Measurements from ENCODE around the gene CELF4. TPM values are rescaled to one million over a fixed set of nuclear protein-coding genes. Genes with fewer than 3 reads are reported as not detected.

The CELF4 gene
- total RNA-seq, 1 donor from 2014 or later: 0.13 TPM

- no peak for DNase-seq (ENCODE audit: low read depth in 2 of 2)
Measured at GRCh38 chr18:37321582-37322491, 243.8 kb downstream of the CELF4 start.

GRCh38 chr18:37320317-37320716 is 245.3 kb downstream of the CELF4 start:
- no peak for DNase-seq (ENCODE audit: low read depth in 2 of 2)

GRCh38 chr18:37318360-37319355 is 246.9 kb downstream of the CELF4 start:
- no peak for DNase-seq (ENCODE audit: low read depth in 2 of 2)

GRCh38 chr18:37317486-37317885 is 248.1 kb downstream of the CELF4 start:
- DNase-seq (ENCODE audit: low read depth in 2 of 2): no peak

GRCh38 chr18:37316468-37316867 is 249.1 kb downstream of the CELF4 start:
- no peak for DNase-seq (ENCODE audit: low read depth in 2 of 2)

GRCh38 chr18:37315935-37316334 is 249.7 kb downstream of the CELF4 start:
- no peak for DNase-seq (ENCODE audit: low read depth in 2 of 2)

- DNase-seq (ENCODE audit: low read depth in 2 of 2): no peak
Measured at GRCh38 chr18:37314534-37314933, 251.1 kb downstream of the CELF4 start.

GRCh38 chr18:37313624-37314023 is 252.0 kb downstream of the CELF4 start:
- no peak for DNase-seq (ENCODE audit: low read depth in 2 of 2)

- no peak for DNase-seq (ENCODE audit: low read depth in 2 of 2)
Measured at GRCh38 chr18:37309861-37310260, 255.7 kb downstream of the CELF4 start.

GRCh38 chr18:37309059-37309458 is 256.5 kb downstream of the CELF4 start:
- no peak for DNase-seq (ENCODE audit: low read depth in 2 of 2)

- DNase-seq (ENCODE audit: low read depth in 2 of 2): no peak
Measured at GRCh38 chr18:37307181-37307580, 258.4 kb downstream of the CELF4 start.

GRCh38 chr18:37306432-37306831 is 259.2 kb downstream of the CELF4 start:
- DNase-seq (ENCODE audit: low read depth in 2 of 2): no peak

GRCh38 chr18:37305066-37305465 is 260.5 kb downstream of the CELF4 start:
- DNase-seq (ENCODE audit: low read depth in 2 of 2): no peak

GRCh38 chr18:37304012-37304680 is 261.5 kb downstream of the CELF4 start:
- DNase-seq (ENCODE audit: low read depth in 2 of 2): no peak

GRCh38 chr18:37303009-37303408 is 262.6 kb downstream of the CELF4 start:
- DNase-seq (ENCODE audit: low read depth in 2 of 2): no peak

- DNase-seq (ENCODE audit: low read depth in 2 of 2): no peak
Measured at GRCh38 chr18:37302519-37302918, 263.1 kb downstream of the CELF4 start.

GRCh38 chr18:37299471-37300304 is 265.9 kb downstream of the CELF4 start:
- peak; percentile 94 to 97 for DNase-seq (ENCODE audit: low read depth in 2 of 2)

- DNase-seq (ENCODE audit: low read depth in 2 of 2): no peak
Measured at GRCh38 chr18:37298816-37299215, 266.8 kb downstream of the CELF4 start.

GRCh38 chr18:37297106-37297505 is 268.5 kb downstream of the CELF4 start:
- DNase-seq (ENCODE audit: low read depth in 2 of 2): no peak

GRCh38 chr18:37294951-37295350 is 270.6 kb downstream of the CELF4 start:
- peak in 1 of 2 donors; percentile 50 for DNase-seq (ENCODE audit: low read depth in 2 of 2)

GRCh38 chr18:37293359-37293758 is 272.2 kb downstream of the CELF4 start:
- DNase-seq (ENCODE audit: low read depth in 2 of 2): no peak

Data from dermis microvascular lymphatic vessel endothelial cell (primary cell).